K562 (cell line): ENCODE results near the gene IPCEF1. TPM values are rescaled to one million over a fixed set of nuclear protein-coding genes. Genes with fewer than 3 reads are reported as not detected.

Source experiments
- ATAC-seq: fragments of 200-7000 bp; cut with Tn5 transposase; 3 replicates; pipeline ENCODE4 v1.9.1; 2020; ENCODE audit warnings: moderate library complexity
- BruUV-seq: library from RNA; stranded (reverse); fragments of 400-500 nt; replicated peaks from 2 replicates; lab custom pipeline; 2021; lab: Mats Ljungman, UMichigan
- CTCF ChIA-PET: fragments of 300-600 bp; formaldehyde crosslinking; extraction: SDS; loops from one replicate; lab custom pipeline; 2021; ENCODE audit warnings: low intra/inter-chr PET ratio; lab: Yijun Ruan, JAX
- POLR2A ChIA-PET: fragments of 300-600, 350-650 bp; sonication (Branson Sonifier 250); formaldehyde crosslinking; extraction: SDS; loops from one replicate; lab custom pipeline; 2021; ENCODE audit warnings: antibody characterized with exemption, inconsistent platforms; lab: Yijun Ruan, JAX
- DNase-seq, 4 experiments: peaks; one replicate each; pipeline versions ENCODE4 v3.0.0 to v3.0.0-alpha.2; 2011 to 2018; ENCODE audit warnings: low spot score in 3 of 4, mixed read lengths in 3 of 4; ENCODE audit errors: extremely low read depth in 1 of 4
- FAIRE-seq: peaks from 2 replicates; lab custom pipeline; 2011; peaks lifted over from hg19 to GRCh38; lab: Jason Lieb, UNC
- H2AFZ ChIP-seq: 2 replicates; pipeline ENCODE4 v1.6.0; 2011; ENCODE audit warnings: low read depth, low read length, control low read depth, inconsistent platforms
- H3K27ac ChIP-seq: fragments of 200-600 bp; 3 replicates; pipeline ENCODE4 v1.8.0; 2011; ENCODE audit warnings: low read depth, mild to moderate bottlenecking, control low read depth, inconsistent platforms, low read length, moderate library complexity, mixed read lengths; ENCODE audit errors: extremely low read depth
- H3K27me3 ChIP-seq, 2 experiments: fragments of 300-600 bp in 1 of 2; 2 replicates in 1 of 2; 3 replicates in 1 of 2; pipeline versions ENCODE4 v1.6.0 to v1.8.0; 2011; ENCODE audit warnings: inconsistent platforms in 2 of 2, low read length in 2 of 2, mild to moderate bottlenecking in 1 of 2, mixed read lengths in 1 of 2, moderate library complexity in 1 of 2; ENCODE audit not compliant: control insufficient read depth in 2 of 2, insufficient read depth in 2 of 2
- H3K36me3 ChIP-seq: fragments of 300-600 bp; 3 replicates; pipeline ENCODE4 v1.8.0; 2011; ENCODE audit warnings: mild to moderate bottlenecking, low read length, inconsistent platforms; ENCODE audit not compliant: control insufficient read depth, insufficient read depth
- H3K4me1 ChIP-seq, 2 experiments: fragments of 200-600 bp in 1 of 2; replicated peaks in 1 of 2; 2 replicates in 1 of 2; 3 replicates in 1 of 2; pipeline versions ENCODE4 v1.5.1 to v1.8.0; 2011; ENCODE audit warnings: inconsistent platforms in 2 of 2, low read length in 2 of 2, mild to moderate bottlenecking in 1 of 2, mixed read lengths in 1 of 2, moderate library complexity in 1 of 2; ENCODE audit not compliant: control insufficient read depth in 2 of 2, insufficient read depth in 2 of 2
- H3K4me2 ChIP-seq: 2 replicates; pipeline ENCODE4 v1.6.1; 2011; ENCODE audit warnings: low read length, control low read depth, inconsistent platforms, mixed read lengths; ENCODE audit not compliant: insufficient read depth
- H3K4me3 ChIP-seq: fragments of 200-600 bp; sonication (generic), shearing (Covaris generic); 2 replicates; pipeline ENCODE4 v1.5.1; 2016; ENCODE audit warnings: control low read depth, inconsistent platforms
- H3K79me2 ChIP-seq: fragments of 200-600 bp; 3 replicates; pipeline ENCODE4 v1.8.0; 2011; ENCODE audit warnings: low read length, inconsistent platforms; ENCODE audit not compliant: control insufficient read depth, insufficient read depth
- H3K9ac ChIP-seq, 2 experiments: 2 replicates each; pipeline versions ENCODE4 v1.6.0 to v1.6.1; 2011; ENCODE audit warnings: low read depth in 2 of 2, low read length in 2 of 2, control low read depth in 1 of 2, inconsistent platforms in 1 of 2, mild to moderate bottlenecking in 1 of 2, mixed read lengths in 1 of 2; ENCODE audit not compliant: insufficient read depth in 1 of 2
- H3K9me1 ChIP-seq: one replicate; pipeline ENCODE4 v1.6.0; 2011; ENCODE audit warnings: inconsistent platforms, mild to moderate bottlenecking, low read length, moderate library complexity; ENCODE audit not compliant: control insufficient read depth, insufficient read depth
- H3K9me3 ChIP-seq: replicated peaks from 2 replicates; pipeline ENCODE4 v1.5.1; 2011; ENCODE audit warnings: low read depth, low read length, inconsistent platforms; ENCODE audit not compliant: control insufficient read depth, insufficient read depth
- H4K20me1 ChIP-seq: replicated peaks from 2 replicates; pipeline ENCODE4 v1.6.1; 2011; ENCODE audit warnings: low read length, inconsistent platforms, mixed read lengths; ENCODE audit not compliant: control insufficient read depth, insufficient read depth
- GATA2 ChIP-seq: sonication (generic); formaldehyde crosslinking; IDR thresholded peaks from 2 replicates; pipeline ENCODE4 v1.4.0; 2020; ENCODE audit warnings: mild to moderate bottlenecking, missing genetic modification reagents
- MTA2 ChIP-seq: fragments of 450-650 bp; IDR thresholded peaks from 2 replicates; pipeline ENCODE4 v1.6.1; 2016; ENCODE audit warnings: low read depth
- MTA3 ChIP-seq: fragments of 450-650 bp; formaldehyde crosslinking; IDR thresholded peaks from 2 replicates; pipeline ENCODE4 v1.6.1; 2017; ENCODE audit warnings: mild to moderate bottlenecking, borderline replicate concordance
- RBFOX2 ChIP-seq: fragments of 200-400 bp; formaldehyde crosslinking; IDR thresholded peaks from 2 replicates; pipeline ENCODE4 v1.6.1; 2017; ENCODE audit warnings: low read depth, mild to moderate bottlenecking, low read length, moderate library complexity
- STAT5B ChIP-seq: fragments of 250-450 bp; sonication (Bioruptor Pico); IDR thresholded peaks from 2 replicates; pipeline ENCODE4 v1.8.0; 2021; ENCODE audit warnings: mild to moderate bottlenecking, inconsistent platforms
- ZNF263 ChIP-seq: sonication (generic); formaldehyde crosslinking; IDR thresholded peaks from 2 replicates; pipeline ENCODE4 v1.8.0; 2022; ENCODE audit warnings: mild to moderate bottlenecking, missing genetic modification reagents, borderline replicate concordance
- WGBS: fragments of 100-300 bp; shearing (Covaris generic); methylation state at CpG from one replicate; pipeline ENCODE4 v1.1.6; 2016; ENCODE audit warnings: low coverage, mixed read lengths; ENCODE audit not compliant: insufficient coverage; ENCODE audit errors: missing lambda C conversion rate; 5-methylcytosine and 5-hydroxymethylcytosine counted together
- in situ Hi-C: fragments of 300-500 bp; cut with MboI; formaldehyde crosslinking; loops from 4 replicates; pipeline ENCODE4 v1.15.0; 2018; ENCODE audit warnings: inconsistent platforms, mixed read lengths
- intact Hi-C: fragments of 100-400 bp; cut with micrococcal nuclease; formaldehyde crosslinking; loops from 2 replicates; pipeline ENCODE4 v1.14.2; 2022
- polyA plus RNA-seq, 8 experiments: library from polyadenylated mRNA; depleted of rRNA in 4 of 8; stranded (reverse) in 5 of 8; unstranded in 3 of 8; fragments of >200 nt; fragmentation: Nextera tagmentation in 2 of 8; fragmentation: Illumina TruSeq in 1 of 8; extraction: Ambion mirVana in 2 of 8; extraction: Trizol in 1 of 8; gene quantifications; 2 replicates each; pipeline versions ENCODE4 v1.2.1 to v1.2.3, GENCODE V29; 2011 to 2014; ENCODE audit warnings: inconsistent platforms in 1 of 8, missing spikeins in 1 of 8
- total RNA-seq, 7 experiments: library from RNA; depleted of rRNA in 6 of 7; stranded (reverse); fragments of >200 nt in 6 of 7; fragmentation: Illumina TruSeq in 2 of 7; extraction: Trizol in 2 of 7; gene quantifications; 2 replicates each; pipeline versions ENCODE4 v1.2.1 to v1.2.3, GENCODE V29; 2011 to 2021; ENCODE audit warnings: low replicate concordance in 1 of 7
- TF ChIP-seq, protein P1 (sequence below): IDR thresholded peaks from 2 replicates; pipeline ENCODE4 v1.6.1; 2012; ENCODE audit warnings: low read depth, low read length, improper control_type of control experiment, borderline replicate concordance
- TF ChIP-seq, protein P2 (sequence below): sonication (generic); formaldehyde crosslinking; IDR thresholded peaks from 2 replicates; pipeline ENCODE4 v1.8.0; 2022; ENCODE audit warnings: mild to moderate bottlenecking, missing genetic modification reagents

IPCEF1 gene
- total and polyA plus RNA-seq, 9 of the 15 experiments (the other 6 are each of a cell fraction or from before 2014, with no cell fraction given): 0.14 to 0.18 TPM; not detected in 7

GRCh38 chr6:154247119-154247861, 109.3 kb downstream of the IPCEF1 start:
- Histone ChIP-seq H2AFZ (no peak overlapping the region), H3K4me2 (no peak overlapping the region), H3K36me3 (no peaks in the 10 kb centered on the region), H3K27me3 (peaks cover 0 to 11% of the 10 kb centered on the region in 2 experiments; a peak in 1 of 5 replicates), H3K4me3 (no peak overlapping the region), H3K27ac (no peak overlapping the region), H3K9me3 (no peaks in the 10 kb centered on the region), H3K4me1 (no peaks in the 10 kb centered on the region), H3K9me1 (no peaks in the 10 kb centered on the region), H4K20me1 (no peaks in the 10 kb centered on the region), H3K9ac (no peak overlapping the region), H3K79me2 (no peaks in the 10 kb centered on the region)
- ATAC-seq (no peak), DNase-seq (no peak), FAIRE-seq (no peak)
- 2% methylated on average over 12 of the region's 12 CpGs for WGBS
- BruUV-seq: no TSS peak
- intact Hi-C loops: no loop called here
- ChIA-PET POLR2A (no interaction called here), CTCF (no interaction called here)
- TF ChIP-seq MTA3: no peak
- TF ChIP-seq MTA2: no peak
- TF ChIP-seq STAT5B (CRISPR knock-in tag): no peak
- no peak for TF ChIP-seq ZNF263 (CRISPR knock-in tag)
- no peak for TF ChIP-seq RBFOX2
- TF ChIP-seq GATA2 (CRISPR knock-in tag): no peak
- TF ChIP-seq, protein P1, sequence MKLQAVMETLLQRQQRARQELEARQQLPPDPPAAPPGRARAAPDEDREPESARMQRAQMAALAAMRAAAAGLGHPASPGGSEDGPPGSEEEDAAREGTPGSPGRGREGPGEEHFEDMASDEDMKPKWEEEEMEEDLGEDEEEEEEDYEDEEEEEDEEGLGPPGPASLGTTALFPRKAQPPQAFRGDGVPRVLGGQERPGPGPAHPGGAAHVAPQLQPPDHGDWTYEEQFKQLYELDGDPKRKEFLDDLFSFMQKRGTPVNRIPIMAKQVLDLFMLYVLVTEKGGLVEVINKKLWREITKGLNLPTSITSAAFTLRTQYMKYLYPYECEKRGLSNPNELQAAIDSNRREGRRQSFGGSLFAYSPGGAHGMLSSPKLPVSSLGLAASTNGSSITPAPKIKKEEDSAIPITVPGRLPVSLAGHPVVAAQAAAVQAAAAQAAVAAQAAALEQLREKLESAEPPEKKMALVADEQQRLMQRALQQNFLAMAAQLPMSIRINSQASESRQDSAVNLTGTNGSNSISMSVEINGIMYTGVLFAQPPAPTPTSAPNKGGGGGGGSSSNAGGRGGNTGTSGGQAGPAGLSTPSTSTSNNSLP: no peak
- TF ChIP-seq, protein P2, sequence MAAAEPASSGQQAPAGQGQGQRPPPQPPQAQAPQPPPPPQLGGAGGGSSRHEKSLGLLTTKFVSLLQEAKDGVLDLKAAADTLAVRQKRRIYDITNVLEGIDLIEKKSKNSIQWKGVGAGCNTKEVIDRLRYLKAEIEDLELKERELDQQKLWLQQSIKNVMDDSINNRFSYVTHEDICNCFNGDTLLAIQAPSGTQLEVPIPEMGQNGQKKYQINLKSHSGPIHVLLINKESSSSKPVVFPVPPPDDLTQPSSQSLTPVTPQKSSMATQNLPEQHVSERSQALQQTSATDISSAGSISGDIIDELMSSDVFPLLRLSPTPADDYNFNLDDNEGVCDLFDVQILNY (CRISPR knock-in tag): no peak
- in situ Hi-C loops: no loop called here
